ENCODE measurements around the gene MYRF.

- TF ChIP-seq, protein P1, sequence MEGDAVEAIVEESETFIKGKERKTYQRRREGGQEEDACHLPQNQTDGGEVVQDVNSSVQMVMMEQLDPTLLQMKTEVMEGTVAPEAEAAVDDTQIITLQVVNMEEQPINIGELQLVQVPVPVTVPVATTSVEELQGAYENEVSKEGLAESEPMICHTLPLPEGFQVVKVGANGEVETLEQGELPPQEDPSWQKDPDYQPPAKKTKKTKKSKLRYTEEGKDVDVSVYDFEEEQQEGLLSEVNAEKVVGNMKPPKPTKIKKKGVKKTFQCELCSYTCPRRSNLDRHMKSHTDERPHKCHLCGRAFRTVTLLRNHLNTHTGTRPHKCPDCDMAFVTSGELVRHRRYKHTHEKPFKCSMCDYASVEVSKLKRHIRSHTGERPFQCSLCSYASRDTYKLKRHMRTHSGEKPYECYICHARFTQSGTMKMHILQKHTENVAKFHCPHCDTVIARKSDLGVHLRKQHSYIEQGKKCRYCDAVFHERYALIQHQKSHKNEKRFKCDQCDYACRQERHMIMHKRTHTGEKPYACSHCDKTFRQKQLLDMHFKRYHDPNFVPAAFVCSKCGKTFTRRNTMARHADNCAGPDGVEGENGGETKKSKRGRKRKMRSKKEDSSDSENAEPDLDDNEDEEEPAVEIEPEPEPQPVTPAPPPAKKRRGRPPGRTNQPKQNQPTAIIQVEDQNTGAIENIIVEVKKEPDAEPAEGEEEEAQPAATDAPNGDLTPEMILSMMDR (IDR thresholded peaks at IDR 0.05) = no peak
- no peak for TF ChIP-seq EZH2 (IDR thresholded peaks at IDR 0.05; ENCODE audit: borderline replicate concordance, insufficient read depth, low read depth, low read length, poor library complexity, severe bottlenecking)
Observed at GRCh38 chr11:61800331-61801281, 48.2 kb downstream of the MYRF start.

All from B cell (primary cell).